ENCODE results near the gene PACSIN2.

- TF ChIP-seq POLR2AphosphoS5 (IDR thresholded peaks at IDR 0.05; ENCODE audit: low read depth) (no peak), STAT1 (IDR thresholded peaks at IDR 0.05; ENCODE audit: unreplicated experiment) (no peak), EZH2 (IDR thresholded peaks at IDR 0.05; ENCODE audit: low read depth, unreplicated experiment) (no peak), EZH2phosphoT487 (IDR thresholded peaks at IDR 0.05; ENCODE audit: unreplicated experiment) (no peak), ZNF331 (CRISPR knock-in tag; IDR thresholded peaks at IDR 0.05; ENCODE audit: low read depth) (no peak), CREB1 (CRISPR knock-in tag; IDR thresholded peaks at IDR 0.05; ENCODE audit: low read depth) (no peak), ZNF114 (CRISPR knock-in tag; IDR thresholded peaks at IDR 0.05) (no peak), ZNF462 (CRISPR knock-in tag; IDR thresholded peaks at IDR 0.05) (no peak), JUNB (IDR thresholded peaks at IDR 0.05; ENCODE audit: unreplicated experiment) (no peak), ETS1 (IDR thresholded peaks at IDR 0.05) (no peak)
- TF ChIP-seq, protein P1, sequence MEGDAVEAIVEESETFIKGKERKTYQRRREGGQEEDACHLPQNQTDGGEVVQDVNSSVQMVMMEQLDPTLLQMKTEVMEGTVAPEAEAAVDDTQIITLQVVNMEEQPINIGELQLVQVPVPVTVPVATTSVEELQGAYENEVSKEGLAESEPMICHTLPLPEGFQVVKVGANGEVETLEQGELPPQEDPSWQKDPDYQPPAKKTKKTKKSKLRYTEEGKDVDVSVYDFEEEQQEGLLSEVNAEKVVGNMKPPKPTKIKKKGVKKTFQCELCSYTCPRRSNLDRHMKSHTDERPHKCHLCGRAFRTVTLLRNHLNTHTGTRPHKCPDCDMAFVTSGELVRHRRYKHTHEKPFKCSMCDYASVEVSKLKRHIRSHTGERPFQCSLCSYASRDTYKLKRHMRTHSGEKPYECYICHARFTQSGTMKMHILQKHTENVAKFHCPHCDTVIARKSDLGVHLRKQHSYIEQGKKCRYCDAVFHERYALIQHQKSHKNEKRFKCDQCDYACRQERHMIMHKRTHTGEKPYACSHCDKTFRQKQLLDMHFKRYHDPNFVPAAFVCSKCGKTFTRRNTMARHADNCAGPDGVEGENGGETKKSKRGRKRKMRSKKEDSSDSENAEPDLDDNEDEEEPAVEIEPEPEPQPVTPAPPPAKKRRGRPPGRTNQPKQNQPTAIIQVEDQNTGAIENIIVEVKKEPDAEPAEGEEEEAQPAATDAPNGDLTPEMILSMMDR (conservative IDR thresholded peaks at IDR 0.05; ENCODE audit: low read depth in 2 of 2), result peak in 1 of 2 experiments; percentile 60; a peak in 2 of 4 replicates
- TF ChIP-seq, protein P2, sequence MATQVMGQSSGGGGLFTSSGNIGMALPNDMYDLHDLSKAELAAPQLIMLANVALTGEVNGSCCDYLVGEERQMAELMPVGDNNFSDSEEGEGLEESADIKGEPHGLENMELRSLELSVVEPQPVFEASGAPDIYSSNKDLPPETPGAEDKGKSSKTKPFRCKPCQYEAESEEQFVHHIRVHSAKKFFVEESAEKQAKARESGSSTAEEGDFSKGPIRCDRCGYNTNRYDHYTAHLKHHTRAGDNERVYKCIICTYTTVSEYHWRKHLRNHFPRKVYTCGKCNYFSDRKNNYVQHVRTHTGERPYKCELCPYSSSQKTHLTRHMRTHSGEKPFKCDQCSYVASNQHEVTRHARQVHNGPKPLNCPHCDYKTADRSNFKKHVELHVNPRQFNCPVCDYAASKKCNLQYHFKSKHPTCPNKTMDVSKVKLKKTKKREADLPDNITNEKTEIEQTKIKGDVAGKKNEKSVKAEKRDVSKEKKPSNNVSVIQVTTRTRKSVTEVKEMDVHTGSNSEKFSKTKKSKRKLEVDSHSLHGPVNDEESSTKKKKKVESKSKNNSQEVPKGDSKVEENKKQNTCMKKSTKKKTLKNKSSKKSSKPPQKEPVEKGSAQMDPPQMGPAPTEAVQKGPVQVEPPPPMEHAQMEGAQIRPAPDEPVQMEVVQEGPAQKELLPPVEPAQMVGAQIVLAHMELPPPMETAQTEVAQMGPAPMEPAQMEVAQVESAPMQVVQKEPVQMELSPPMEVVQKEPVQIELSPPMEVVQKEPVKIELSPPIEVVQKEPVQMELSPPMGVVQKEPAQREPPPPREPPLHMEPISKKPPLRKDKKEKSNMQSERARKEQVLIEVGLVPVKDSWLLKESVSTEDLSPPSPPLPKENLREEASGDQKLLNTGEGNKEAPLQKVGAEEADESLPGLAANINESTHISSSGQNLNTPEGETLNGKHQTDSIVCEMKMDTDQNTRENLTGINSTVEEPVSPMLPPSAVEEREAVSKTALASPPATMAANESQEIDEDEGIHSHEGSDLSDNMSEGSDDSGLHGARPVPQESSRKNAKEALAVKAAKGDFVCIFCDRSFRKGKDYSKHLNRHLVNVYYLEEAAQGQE (IDR thresholded peaks at IDR 0.05; ENCODE audit: unreplicated experiment), result no peak
These were observed 112.0 kb downstream of the PACSIN2 start for GRCh38 chr22:42902875-42903510.

All from GM23338 (cell line).